ENCODE data around the gene PLCD3. TPM values are rescaled to one million over a fixed set of nuclear protein-coding genes. Genes with fewer than 3 reads are reported as not detected.
A peak's percentile ranks its signal among the peaks of the same experiment; 100 is the strongest.

The PLCD3 gene
- total and polyA plus RNA-seq, 10 of the 15 experiments (the other 5 are each of a cell fraction or from before 2014, with no cell fraction given) = 0.02 to 1.6 (median 0.44) TPM

GRCh38 chr17:45060797-45061605, 71.3 kb downstream of the PLCD3 start, which contains the start of gene NMT1:
NMT1 (plus strand) TSS chr17:45061317; CDS start chr17:45061330, 13 bp downstream.
- ATAC-seq = peak; percentile 90
- Histone ChIP-seq H3K9ac (ENCODE audit: control insufficient read depth, insufficient read depth, low read length) (peak within 1 kb of the TSS; percentile 99), H3K4me2 (ENCODE audit: control insufficient read depth, insufficient read depth) (peak within 1 kb of the TSS; percentile 95), H3K79me2 (ENCODE audit: control insufficient read depth, insufficient read depth, low read length) (peaks cover 65% of the 10 kb centered on the region), H3K4me3 (peak within 1 kb of the TSS; percentile 84), H3K27me3 (replicated peaks in 1 of 2; ENCODE audit: control insufficient read depth in 2 of 2, insufficient read depth in 2 of 2, low read length in 1 of 2) (no peaks in the 10 kb centered on the region), H3K4me1 (ENCODE audit: control insufficient read depth, insufficient read depth, low read length) (peaks cover 10% of the 10 kb centered on the region), H2AFZ (ENCODE audit: control insufficient read depth, low read depth, low read length) (peak within 1 kb of the TSS; percentile 99), H3K9me3 (replicated peaks; ENCODE audit: control insufficient read depth, insufficient read depth, low read length) (no peaks in the 10 kb centered on the region), H4K20me1 (ENCODE audit: control insufficient read depth, insufficient read depth) (no peaks in the 10 kb centered on the region; the same call in 1 of the 2 replicates), H3K36me3 (ENCODE audit: control insufficient read depth in 2 of 2, insufficient read depth in 2 of 2, low read length in 1 of 2) (peaks cover 0 to 4% of the 10 kb centered on the region in 2 experiments; a peak in 2 of 4 replicates), H3K27ac (ENCODE audit: control insufficient read depth, insufficient read depth) (peak within 1 kb of the TSS; percentile 98)
- ChIA-PET CTCF (interaction anchor here (0.6 to 4.6 kb wide), 9 partner anchors 11 to 285 kb away, joined by 3 to 35 read pairs (median 6); partner anchors contain the start of genes ACBD4 and DCAKD), RAD21 (ENCODE audit: unreplicated experiment) (interaction anchor here (0.9 to 5.9 kb wide), 7 partner anchors 11 to 141 kb away, joined by 3 to 49 read pairs (median 4); partner anchors contain the start of genes ACBD4 and DCAKD), POLR2A (interaction anchor here (0.6 to 6.0 kb wide), 16 partner anchors 10 to 600 kb away, joined by 3 to 119 read pairs (median 4); partner anchors contain the start of genes ACBD4, DCAKD and HEXIM2), SMC1A (ENCODE audit: uncharacterized antibody, unreplicated experiment) (interaction anchor here (0.9 to 5.0 kb wide), 7 partner anchors 10 to 141 kb away, joined by 3 to 38 read pairs (median 3); partner anchors contain the start of gene DCAKD)
- peak; percentile 81 for FAIRE-seq
- peak; percentile 99 for DNase-seq (ENCODE audit: low read depth, low spot score)
- intact Hi-C loops (cut with micrococcal nuclease; ENCODE audit: unreplicated experiment) = no loop called here
- no TSS peak for BruUV-seq (replicated peaks)
- in situ Hi-C loops (cut with MboI) = no loop called here
- WGBS (ENCODE audit: insufficient coverage, insufficient replicate concordance, low lambda C conversion rate, missing lambda C conversion rate) = 1% methylated on average over 50 of the region's 50 CpGs
- peak; percentile 29; the same call in 1 of the 2 replicates for TF ChIP-seq E2F4 (IDR thresholded peaks at IDR 0.05; ENCODE audit: low read depth, low read length)
- TF ChIP-seq IRF5 (IDR thresholded peaks at IDR 0.05; ENCODE audit: borderline replicate concordance) = 0 out of 2 replicates have a peak, but pooled peaks have one; percentile 26
- no peak for TF ChIP-seq JUNB (IDR thresholded peaks at IDR 0.05)
- peak; percentile 92 for TF ChIP-seq E4F1 (IDR thresholded peaks at IDR 0.05; ENCODE audit: borderline replicate concordance, partially characterized antibody)
- TF ChIP-seq NR2C1 (IDR thresholded peaks at IDR 0.05) = peak; percentile 85
- peak; percentile 61; the same call in 1 of the 2 replicates for TF ChIP-seq ZNF207 (IDR thresholded peaks at IDR 0.05; ENCODE audit: borderline replicate concordance)
- TF ChIP-seq PKNOX1 (IDR thresholded peaks at IDR 0.05) = peak; percentile 98
- peak; percentile 98 for TF ChIP-seq POLR2A (IDR thresholded peaks at IDR 0.05; ENCODE audit: low read depth, low read length)
- peak; percentile 77 for TF ChIP-seq SREBF1 (IDR thresholded peaks at IDR 0.05; ENCODE audit: low read length)
- peak; percentile 55; the same call in 1 of the 2 replicates for TF ChIP-seq IRF3 (IDR thresholded peaks at IDR 0.05)
- no peak; the same call in 1 of the 2 replicates for TF ChIP-seq PAX5 (IDR thresholded peaks at IDR 0.05; ENCODE audit: borderline replicate concordance, low read depth, low read length)
- TF ChIP-seq TAF1 (IDR thresholded peaks at IDR 0.05; ENCODE audit: borderline replicate concordance, low read depth, low read length) = peak; percentile 100
- TF ChIP-seq MXI1 (IDR thresholded peaks at IDR 0.05; ENCODE audit: low read depth, low read length) = peak; percentile 83
- peak; percentile 55; the same call in 1 of the 2 replicates for TF ChIP-seq NR2F1 (conservative IDR thresholded peaks at IDR 0.05)
- peak; percentile 47; the same call in 1 of the 2 replicates for TF ChIP-seq TCF12 (IDR thresholded peaks at IDR 0.05; ENCODE audit: low read depth, low read length)
